Kidney (tissue), 14 donors: ENCODE results near the gene LRTM2. TPM values are rescaled to one million over a fixed set of nuclear protein-coding genes. Genes with fewer than 3 reads are reported as not detected.

Experiments used
- DNase-seq, 5 donors: peaks; one replicate each; pipeline ENCODE4 v3.0.0-alpha.2; 2013 to 2020
- FAIRE-seq: peaks from 2 replicates; lab custom pipeline; 2012; peaks lifted over from hg19 to GRCh38; lab: Jason Lieb, UNC
- H3K27ac ChIP-seq, 2 donors: one replicate each; pipeline ENCODE4 v1.7.0; 2013; ENCODE audit warnings: low read depth in 2 of 2, low read length in 2 of 2, inconsistent platforms in 1 of 2
- H3K27me3 ChIP-seq: one replicate; pipeline ENCODE4 v1.7.1; 2013; ENCODE audit warnings: low read length, inconsistent platforms; ENCODE audit not compliant: control insufficient read depth, insufficient read depth
- H3K36me3 ChIP-seq, 3 donors: one replicate each; pipeline versions ENCODE4 v1.7.0 to v1.7.1; 2013; ENCODE audit warnings: low read length in 3 of 3, control low read depth in 1 of 3, inconsistent platforms in 1 of 3; ENCODE audit not compliant: insufficient read depth in 3 of 3, control insufficient read depth in 2 of 3
- H3K4me1 ChIP-seq, 3 donors: one replicate each; pipeline versions ENCODE4 v1.7.0 to v1.7.1; 2013; ENCODE audit warnings: low read length in 3 of 3, inconsistent platforms in 1 of 3, low read depth in 1 of 3; ENCODE audit not compliant: control insufficient read depth in 2 of 3, insufficient read depth in 2 of 3
- H3K4me3 ChIP-seq, 3 donors: one replicate each; pipeline versions ENCODE4 v1.7.0 to v1.8.1; 2013; ENCODE audit warnings: low read length in 3 of 3, control low read depth in 1 of 3, inconsistent platforms in 1 of 3
- H3K9ac ChIP-seq, 3 donors: one replicate each; pipeline versions ENCODE4 v1.7.0 to v1.7.1; 2013; ENCODE audit warnings: low read length in 3 of 3, control low read depth in 1 of 3, inconsistent platforms in 1 of 3
- H3K9me3 ChIP-seq, 3 donors: one replicate each; pipeline versions ENCODE4 v1.7.0 to v1.7.1; 2013; ENCODE audit warnings: low read length in 3 of 3, control low read depth in 1 of 3, inconsistent platforms in 1 of 3; ENCODE audit not compliant: control insufficient read depth in 2 of 3, insufficient read depth in 1 of 3
- intact Hi-C: fragments of 100-400 bp; cut with DNase I; formaldehyde crosslinking; loops from one replicate; pipeline ENCODE4 v1.11.1; 2022
- polyA plus RNA-seq: library from polyadenylated mRNA; stranded (reverse); fragments of 350-450 nt; fragmentation: Illumina TruSeq; extraction: RNeasy Lipid Tissue Mini Kit (QIAGEN cat#74804); gene quantifications from one replicate; pipeline ENCODE4 v1.2.3, GENCODE V29; 2014; ENCODE audit warnings: low read depth, low replicate concordance; ENCODE audit not compliant: insufficient read depth
- total RNA-seq: library from RNA; stranded (reverse); fragmentation: NEBNext Ultra II Directional; extraction: Animal tissue kit (Norgen Biotek cat#: 25700); gene quantifications from one replicate; pipeline ENCODE4 v1.2.1, GENCODE V29; 2021
- TF ChIP-seq, protein P1 (sequence below): IDR thresholded peaks from 3 replicates; pipeline ENCODE4 v1.5.1; 2012; ENCODE audit warnings: mild to moderate bottlenecking, moderate library complexity, borderline replicate concordance; ENCODE audit not compliant: insufficient read depth; ENCODE audit errors: extremely low read depth
- donor health status: control.
- donor health status: control.
- donor health status: control.
- donor health status: control.
- donor health status: control.
- donor health status: DM: yes; HTN: yes; CAD: no.
- donor health status: Normal renal cell carcinoma (clear cell type).

LRTM2 gene
- total and polyA plus RNA-seq, 2 donors from 2014 or later, result not detected

DNA sequence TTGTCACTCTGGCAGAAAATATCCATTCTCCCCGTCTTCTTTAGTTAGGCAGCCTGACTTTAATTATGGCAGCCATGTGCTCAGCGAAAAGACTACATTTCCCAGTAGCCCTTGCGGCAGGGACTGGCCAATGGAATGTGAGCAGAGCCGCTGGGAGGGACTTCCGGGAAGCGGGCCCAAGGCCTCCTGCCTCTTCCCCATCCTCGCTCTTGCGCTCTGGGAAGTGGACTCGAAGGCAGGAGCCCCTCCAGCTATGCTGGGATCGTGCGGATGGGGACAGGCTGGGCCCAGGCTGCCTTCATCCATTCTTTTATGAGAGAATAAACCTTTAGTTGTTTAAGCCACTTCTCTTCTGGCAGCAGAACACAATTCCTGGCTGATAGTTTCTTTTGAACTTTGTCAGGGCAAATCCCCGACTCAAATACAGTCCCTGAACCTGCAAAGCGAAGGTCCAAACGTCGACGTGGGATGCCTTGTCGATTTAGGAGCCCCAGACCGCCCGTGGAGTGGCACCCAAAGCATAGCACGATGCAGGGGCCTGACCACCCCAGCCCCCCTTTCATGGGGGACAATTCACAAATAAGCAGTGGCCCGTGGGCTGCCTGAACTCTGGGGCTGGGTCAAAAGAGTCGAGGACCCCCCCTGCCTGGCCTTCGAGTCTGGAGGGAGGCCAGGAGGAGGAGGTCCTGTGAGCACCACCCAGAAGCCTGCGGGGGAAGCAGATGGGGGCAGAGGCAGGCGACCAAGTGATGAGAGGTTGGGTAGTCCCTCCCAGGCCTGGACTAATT lies 15.6 kb upstream of the LRTM2 start:
- no peak overlapping the region for H3K27ac ChIP-seq
- intact Hi-C loops, result no loop called here
- H3K4me1 ChIP-seq, result peaks cover 0 to 2% (median 0%) of the 10 kb centered on the region in 3 donors
- H3K4me3 ChIP-seq, result no peak overlapping the region
- FAIRE-seq (no peak), DNase-seq (peak; percentile 90 to 96 (median 93))
- H3K9ac ChIP-seq, result no peak overlapping the region
- TF ChIP-seq, protein P1, sequence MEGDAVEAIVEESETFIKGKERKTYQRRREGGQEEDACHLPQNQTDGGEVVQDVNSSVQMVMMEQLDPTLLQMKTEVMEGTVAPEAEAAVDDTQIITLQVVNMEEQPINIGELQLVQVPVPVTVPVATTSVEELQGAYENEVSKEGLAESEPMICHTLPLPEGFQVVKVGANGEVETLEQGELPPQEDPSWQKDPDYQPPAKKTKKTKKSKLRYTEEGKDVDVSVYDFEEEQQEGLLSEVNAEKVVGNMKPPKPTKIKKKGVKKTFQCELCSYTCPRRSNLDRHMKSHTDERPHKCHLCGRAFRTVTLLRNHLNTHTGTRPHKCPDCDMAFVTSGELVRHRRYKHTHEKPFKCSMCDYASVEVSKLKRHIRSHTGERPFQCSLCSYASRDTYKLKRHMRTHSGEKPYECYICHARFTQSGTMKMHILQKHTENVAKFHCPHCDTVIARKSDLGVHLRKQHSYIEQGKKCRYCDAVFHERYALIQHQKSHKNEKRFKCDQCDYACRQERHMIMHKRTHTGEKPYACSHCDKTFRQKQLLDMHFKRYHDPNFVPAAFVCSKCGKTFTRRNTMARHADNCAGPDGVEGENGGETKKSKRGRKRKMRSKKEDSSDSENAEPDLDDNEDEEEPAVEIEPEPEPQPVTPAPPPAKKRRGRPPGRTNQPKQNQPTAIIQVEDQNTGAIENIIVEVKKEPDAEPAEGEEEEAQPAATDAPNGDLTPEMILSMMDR, result no peak
- H3K27me3 ChIP-seq, result no peaks in the 10 kb centered on the region
- no peaks in the 10 kb centered on the region for H3K36me3 ChIP-seq
- no peaks in the 10 kb centered on the region for H3K9me3 ChIP-seq

DNA sequence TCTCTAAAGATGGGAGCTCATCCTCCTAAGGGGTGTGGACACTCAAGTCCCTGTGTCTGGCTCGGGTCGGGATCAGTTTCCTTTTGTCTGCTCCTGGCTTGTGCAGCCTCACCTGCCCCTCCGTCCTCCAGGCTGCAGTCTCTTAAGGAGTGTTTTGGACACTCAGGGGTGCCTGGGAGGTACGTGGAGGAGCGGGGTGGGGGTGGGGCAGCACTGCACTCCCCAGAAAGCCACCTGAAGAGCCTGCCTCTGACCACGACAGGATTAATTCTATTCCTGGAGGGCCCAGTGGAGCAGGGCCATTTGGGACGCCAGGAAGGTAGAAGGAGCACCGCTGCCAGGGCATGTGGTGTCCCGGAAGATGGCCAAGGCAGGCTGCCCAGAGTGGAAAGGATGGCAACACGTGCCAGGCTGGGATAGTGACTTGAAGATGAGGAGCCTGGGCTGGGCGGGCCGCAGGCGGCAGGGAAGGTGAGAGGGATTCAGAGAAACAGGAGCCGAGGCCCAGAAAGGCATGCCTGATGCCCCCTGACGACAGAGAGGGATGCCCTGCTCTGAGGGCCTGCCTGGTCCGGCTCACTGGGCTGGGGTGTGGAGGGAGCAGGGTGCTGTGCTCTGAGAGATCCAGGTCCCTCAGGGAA lies 14.8 kb upstream of the LRTM2 start:
- TF ChIP-seq, protein P1, result no peak
- Histone ChIP-seq H3K9me3 (no peaks in the 10 kb centered on the region), H3K4me1 (peaks cover 0 to 2% (median 0%) of the 10 kb centered on the region in 3 donors), H3K27ac (no peak overlapping the region), H3K4me3 (no peak overlapping the region), H3K36me3 (no peaks in the 10 kb centered on the region), H3K27me3 (no peaks in the 10 kb centered on the region), H3K9ac (no peak overlapping the region)
- DNase-seq, result peak in 2 of 5 donors; percentile 43 to 48
- intact Hi-C loops, result no loop called here
- FAIRE-seq, result no peak

DNA sequence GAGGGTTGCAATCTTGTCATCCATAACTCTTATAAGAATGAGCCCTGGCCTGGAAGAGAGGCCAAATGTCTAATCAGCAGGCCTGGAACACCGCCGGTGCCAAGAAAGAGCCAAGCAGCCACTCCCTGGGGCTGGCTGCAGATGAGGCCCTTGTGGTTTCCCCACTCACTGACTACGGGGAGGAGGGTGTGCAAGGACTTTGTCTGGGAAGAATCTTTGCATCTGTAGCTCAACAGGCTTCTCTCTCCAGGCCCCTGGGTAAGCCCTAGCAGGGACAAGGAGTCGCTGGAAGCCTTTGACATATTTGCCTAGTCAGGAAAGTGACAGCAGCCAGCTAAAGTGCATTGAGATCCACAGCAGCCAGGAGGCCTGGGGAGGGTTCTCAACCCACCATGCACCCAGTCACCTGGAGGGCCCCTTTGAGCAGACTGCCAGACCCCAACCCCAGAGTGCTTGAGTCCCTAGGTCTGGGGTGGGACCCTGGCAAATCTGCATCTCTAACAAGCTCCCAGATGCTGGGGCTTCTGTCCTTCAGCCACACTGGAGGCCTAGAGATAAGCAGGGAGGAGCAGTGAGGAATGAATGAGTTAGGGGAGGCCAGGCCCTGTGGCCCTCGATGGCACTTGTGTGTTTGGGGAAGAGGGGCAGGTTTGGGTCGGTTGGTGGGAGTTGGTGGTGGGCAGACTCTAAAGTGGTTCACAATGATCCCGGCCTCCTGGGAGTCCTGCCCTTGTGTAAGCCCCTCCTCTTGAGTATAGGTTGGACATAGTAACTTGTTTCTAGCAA lies 13.9 kb upstream of the LRTM2 start:
- DNase-seq (peak in 2 of 5 donors; percentile 27 to 55), FAIRE-seq (no peak)

More for the DNA sequence above, 13.9 kb upstream of the LRTM2 start:
- intact Hi-C loops, result no loop called here
- Histone ChIP-seq H3K4me3 (no peak overlapping the region), H3K9me3 (no peaks in the 10 kb centered on the region), H3K4me1 (peaks cover 0 to 2% (median 0%) of the 10 kb centered on the region in 3 donors), H3K27ac (no peak overlapping the region), H3K9ac (no peak overlapping the region), H3K27me3 (no peaks in the 10 kb centered on the region), H3K36me3 (no peaks in the 10 kb centered on the region)
- TF ChIP-seq, protein P1, result no peak
